PC-3 (cell line): ENCODE measurements around the gene MBD3. TPM values are rescaled to one million over a fixed set of nuclear protein-coding genes. Genes with fewer than 3 reads are reported as not detected.
A peak's percentile ranks its signal among the peaks of the same experiment; 100 is the strongest.

Experiments
- ATAC-seq: fragments of 200-7000 bp; cut with Tn5 transposase; 2 replicates; pipeline ENCODE4 v1.9.1; 2020; ENCODE audit warnings: mild to moderate bottlenecking, moderate library complexity
- BruUV-seq: library from RNA; stranded (reverse); fragments of 400-500 nt; replicated peaks from 2 replicates; lab custom pipeline; 2021; lab: Mats Ljungman, UMichigan
- CTCF ChIA-PET: fragments of 300-600 bp; sonication (Branson Sonifier 250); formaldehyde crosslinking; loops from one replicate; lab custom pipeline; 2022; ENCODE audit warnings: antibody characterized with exemption; lab: Charles Lee
- POLR2A ChIA-PET: fragments of 300-600 bp; sonication (Branson Sonifier 250); formaldehyde crosslinking; loops from one replicate; lab custom pipeline; 2022; ENCODE audit warnings: antibody characterized with exemption; ENCODE audit not compliant: unreplicated experiment; lab: Charles Lee
- DNase-seq: peaks from one replicate; pipeline ENCODE4 v3.0.0-alpha.2; 2015
- H2AFZ ChIP-seq: fragments of 300-600 bp; sonication (generic); 2 replicates; pipeline ENCODE4 v1.6.0; 2016; ENCODE audit warnings: antibody characterized with exemption, low read length
- H3F3A ChIP-seq: fragments of 300-600 bp; sonication (generic); one replicate; pipeline ENCODE4 v1.6.0; 2017; ENCODE audit warnings: antibody characterized with exemption, low read length, control low read depth, mild to moderate bottlenecking; ENCODE audit not compliant: unreplicated experiment
- H3K27ac ChIP-seq: fragments of 300-600 bp; sonication (generic); 2 replicates; pipeline ENCODE4 v1.5.1; 2016; ENCODE audit warnings: mild to moderate bottlenecking, low read length
- H3K27me3 ChIP-seq: fragments of 300-600 bp; sonication (generic); 2 replicates; pipeline ENCODE4 v1.6.1; 2016; ENCODE audit warnings: low read length, mixed read lengths
- H3K36me3 ChIP-seq: fragments of 300-600 bp; sonication (generic); 2 replicates; pipeline ENCODE4 v1.6.1; 2016; ENCODE audit warnings: low read depth, mixed run types, low read length, mixed read lengths
- H3K4me1 ChIP-seq: fragments of 300-600 bp; sonication (generic); 2 replicates; pipeline ENCODE4 v1.5.1; 2016; ENCODE audit warnings: low read length; ENCODE audit not compliant: insufficient read depth
- H3K4me2 ChIP-seq: fragments of 300-600 bp; sonication (generic); 2 replicates; pipeline ENCODE4 v1.6.0; 2016; ENCODE audit warnings: low read length
- H3K4me3 ChIP-seq: fragments of 300-600 bp; sonication (generic); 2 replicates; pipeline ENCODE4 v1.5.1; 2016; ENCODE audit warnings: mild to moderate bottlenecking, low read length, mixed read lengths
- H3K79me2 ChIP-seq: fragments of 300-600 bp; sonication (generic); 2 replicates; pipeline ENCODE4 v1.6.1; 2017; ENCODE audit warnings: low read length, mixed read lengths
- H3K9ac ChIP-seq: fragments of 300-600 bp; sonication (generic); 2 replicates; pipeline ENCODE4 v1.6.0; 2016; ENCODE audit warnings: mild to moderate bottlenecking, low read length
- H3K9me2 ChIP-seq: fragments of 300-600 bp; sonication (generic); replicated peaks from 2 replicates; pipeline ENCODE4 v1.6.1; 2016; ENCODE audit warnings: mixed run types, low read length, mixed read lengths
- H3K9me3 ChIP-seq: fragments of 300-600 bp; sonication (generic); 2 replicates; pipeline ENCODE4 v1.6.1; 2016; ENCODE audit warnings: low read length, mixed read lengths
- H4K20me1 ChIP-seq: fragments of 300-600 bp; sonication (generic); 2 replicates; pipeline ENCODE4 v1.6.1; 2016; ENCODE audit warnings: low read length, mixed read lengths
- EZH2 ChIP-seq: fragments of 300-600 bp; sonication (generic); IDR thresholded peaks from one replicate; pipeline ENCODE4 v1.6.1; 2017; ENCODE audit warnings: antibody characterized with exemption, mild to moderate bottlenecking, low read length; ENCODE audit not compliant: unreplicated experiment
- EZH2phosphoT487 ChIP-seq: fragments of 300-600 bp; sonication (generic); IDR thresholded peaks from 2 replicates; pipeline ENCODE4 v1.6.1; 2018; ENCODE audit warnings: mild to moderate bottlenecking, antibody characterized with exemption, low read length, borderline replicate concordance
- intact Hi-C: fragments of 100-400 bp; cut with micrococcal nuclease; formaldehyde crosslinking; loops from 2 replicates; pipeline ENCODE4 v1.9.0; 2023
- total RNA-seq: library from RNA; depleted of rRNA; stranded (reverse); fragments of >200 nt; gene quantifications from 2 replicates; pipeline ENCODE4 v1.2.3, GENCODE V29; 2014
- TF ChIP-seq, protein P1 (sequence below): fragments of 300-600 bp; sonication (generic); conservative IDR thresholded peaks from 2 replicates; pipeline ENCODE4 v1.5.1; 2017; ENCODE audit warnings: antibody characterized with exemption, low read depth, mild to moderate bottlenecking, low read length

The MBD3 gene
- total RNA-seq, 1 experiment from 2014 or later: 131 TPM

DNA sequence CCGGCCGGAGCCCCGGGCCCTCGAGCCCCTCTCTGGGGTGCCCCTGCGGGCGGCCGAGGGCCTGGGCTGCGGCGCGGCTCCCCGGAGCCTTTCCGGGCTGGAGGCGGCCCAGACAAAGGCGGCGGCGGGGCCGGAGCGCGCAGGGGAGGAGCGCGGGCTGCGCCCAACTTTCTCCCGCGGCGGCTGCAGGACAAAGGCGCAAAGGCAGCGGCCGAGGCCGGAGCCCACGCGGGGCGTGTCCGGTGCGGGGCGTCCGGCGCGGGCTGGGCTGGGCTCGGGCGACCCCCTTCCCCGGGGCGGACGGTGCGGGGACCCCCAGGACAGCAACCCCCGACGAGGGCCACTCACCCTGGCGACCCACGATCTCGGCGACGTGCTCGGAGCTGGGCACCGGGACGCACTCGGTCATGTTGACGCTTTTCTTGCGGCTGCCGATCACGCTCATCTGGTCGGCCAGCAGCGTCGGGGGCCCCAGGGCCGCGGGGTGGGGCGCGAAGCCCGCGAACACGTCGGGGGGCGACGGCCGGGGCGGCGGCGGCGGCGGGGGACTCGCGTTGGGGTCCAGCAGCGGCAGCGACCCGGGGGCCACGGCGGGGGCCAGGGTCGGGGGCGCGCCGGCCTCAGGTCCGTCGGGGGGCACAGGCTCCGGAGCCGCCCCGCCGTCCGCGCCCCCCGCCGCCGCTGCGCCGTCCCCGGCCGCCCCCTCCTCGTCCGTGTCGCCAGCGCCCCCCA is 25.4 kb downstream of the MBD3 start:
- H3K4me2 ChIP-seq: peak overlapping the region; percentile 92
- peak overlapping the region; percentile 51; the same call in 1 of the 2 replicates for H2AFZ ChIP-seq
- TF ChIP-seq EZH2 (no peak), EZH2phosphoT487 (no peak)
- TF ChIP-seq, protein P1, sequence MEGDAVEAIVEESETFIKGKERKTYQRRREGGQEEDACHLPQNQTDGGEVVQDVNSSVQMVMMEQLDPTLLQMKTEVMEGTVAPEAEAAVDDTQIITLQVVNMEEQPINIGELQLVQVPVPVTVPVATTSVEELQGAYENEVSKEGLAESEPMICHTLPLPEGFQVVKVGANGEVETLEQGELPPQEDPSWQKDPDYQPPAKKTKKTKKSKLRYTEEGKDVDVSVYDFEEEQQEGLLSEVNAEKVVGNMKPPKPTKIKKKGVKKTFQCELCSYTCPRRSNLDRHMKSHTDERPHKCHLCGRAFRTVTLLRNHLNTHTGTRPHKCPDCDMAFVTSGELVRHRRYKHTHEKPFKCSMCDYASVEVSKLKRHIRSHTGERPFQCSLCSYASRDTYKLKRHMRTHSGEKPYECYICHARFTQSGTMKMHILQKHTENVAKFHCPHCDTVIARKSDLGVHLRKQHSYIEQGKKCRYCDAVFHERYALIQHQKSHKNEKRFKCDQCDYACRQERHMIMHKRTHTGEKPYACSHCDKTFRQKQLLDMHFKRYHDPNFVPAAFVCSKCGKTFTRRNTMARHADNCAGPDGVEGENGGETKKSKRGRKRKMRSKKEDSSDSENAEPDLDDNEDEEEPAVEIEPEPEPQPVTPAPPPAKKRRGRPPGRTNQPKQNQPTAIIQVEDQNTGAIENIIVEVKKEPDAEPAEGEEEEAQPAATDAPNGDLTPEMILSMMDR: no peak
- no peaks in the 10 kb centered on the region; the same call in 1 of the 2 replicates for H3K4me1 ChIP-seq
- intact Hi-C loops: no loop called here
- peak overlapping the region; percentile 74 for H3K4me3 ChIP-seq
- no peaks in the 10 kb centered on the region for H4K20me1 ChIP-seq
- no peaks in the 10 kb centered on the region for H3K9me2 ChIP-seq
- H3K9ac ChIP-seq: peak overlapping the region; percentile 69; the same call in 1 of the 2 replicates
- ChIA-PET CTCF (no interaction called here), POLR2A (no interaction called here)
- H3K9me3 ChIP-seq: no peaks in the 10 kb centered on the region
- BruUV-seq: no TSS peak
- H3K27ac ChIP-seq: no peak overlapping the region
- H3K79me2 ChIP-seq: peaks cover 22% of the 10 kb centered on the region
- no peaks in the 10 kb centered on the region for H3K36me3 ChIP-seq
- ATAC-seq (peak; percentile 52), DNase-seq (no peak)
- no peaks in the 10 kb centered on the region for H3K27me3 ChIP-seq
- no peaks in the 10 kb centered on the region for H3F3A ChIP-seq

DNA sequence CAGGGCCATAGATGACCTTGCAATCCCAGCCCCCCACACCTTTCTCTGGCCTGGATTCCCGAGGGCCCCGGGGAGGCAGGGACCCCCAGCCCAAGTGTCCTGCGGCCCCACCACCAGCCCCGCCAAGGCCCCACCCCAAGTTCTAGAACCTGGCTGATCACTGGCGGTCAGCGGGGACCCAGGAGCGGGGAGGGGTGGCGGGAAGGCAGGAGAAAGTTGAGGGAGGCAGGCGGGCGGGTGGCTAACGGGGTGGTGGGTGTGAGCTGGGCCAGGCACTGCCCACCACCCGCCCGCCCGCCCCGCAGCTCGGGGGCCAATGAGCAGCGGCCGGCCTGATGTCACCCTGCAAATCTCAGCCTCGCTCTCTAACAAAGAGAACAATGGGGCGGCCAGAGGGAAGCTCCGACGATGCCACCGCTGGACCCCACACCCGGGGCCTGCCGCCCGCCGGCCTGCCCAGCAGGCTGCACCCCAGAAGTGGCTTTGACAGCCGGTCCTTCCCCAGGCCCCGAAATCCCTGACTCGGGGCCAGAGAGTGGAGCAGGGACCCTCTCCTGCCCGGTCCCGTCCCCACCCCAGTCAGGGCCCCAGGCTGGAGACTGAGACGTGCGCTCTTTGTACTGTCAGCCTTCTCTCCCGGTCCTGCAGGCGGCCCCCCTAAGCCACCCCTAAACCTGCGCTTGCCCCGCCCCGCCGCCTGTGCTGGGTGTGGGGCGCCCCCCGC is 26.1 kb downstream of the MBD3 start:
- Histone ChIP-seq H3K9me2 (no peaks in the 10 kb centered on the region), H2AFZ (peak overlapping the region; percentile 51; the same call in 1 of the 2 replicates), H3K4me1 (no peaks in the 10 kb centered on the region; the same call in 1 of the 2 replicates), H3K27me3 (no peaks in the 10 kb centered on the region), H3K4me3 (peak overlapping the region; percentile 74), H3K9me3 (no peaks in the 10 kb centered on the region), H3K36me3 (no peaks in the 10 kb centered on the region), H3K27ac (no peak overlapping the region), H3F3A (no peaks in the 10 kb centered on the region), H3K9ac (peak overlapping the region; percentile 69), H3K4me2 (peak overlapping the region; percentile 92), H3K79me2 (peaks cover 22% of the 10 kb centered on the region), H4K20me1 (no peaks in the 10 kb centered on the region)
- CTCF ChIA-PET: interaction anchor here (0.5 kb wide), 1 partner anchor 15 kb away, joined by 4 read pairs; no protein-coding TSS in a partner anchor
- no peak for TF ChIP-seq EZH2
- TF ChIP-seq, protein P1: no peak
- no peak for TF ChIP-seq EZH2phosphoT487
- intact Hi-C loops: no loop called here
- DNase-seq (peak; percentile 46), ATAC-seq (peak; percentile 82)
- POLR2A ChIA-PET: no interaction called here
- no TSS peak for BruUV-seq

DNA sequence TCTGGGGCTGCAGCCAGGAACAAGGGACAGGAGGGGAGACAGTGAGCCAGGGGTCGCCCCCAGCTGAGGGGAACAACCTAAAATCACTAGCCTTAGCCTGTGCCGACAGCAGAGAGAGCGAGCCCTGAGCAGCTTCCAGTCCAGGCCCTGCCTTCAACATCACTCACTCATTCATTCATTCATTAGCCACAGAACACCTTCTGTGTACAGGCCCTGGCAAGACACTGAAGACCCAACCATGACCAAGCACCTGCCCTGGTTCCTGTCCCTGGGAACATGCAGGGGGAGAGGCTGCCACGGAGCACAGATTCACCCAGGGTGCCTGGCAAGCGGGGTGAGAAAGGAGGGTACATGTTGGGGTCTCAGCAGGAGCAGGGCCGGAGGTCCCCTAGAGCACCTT is 29.4 kb downstream of the MBD3 start:
- Histone ChIP-seq H3K9me2 (no peaks in the 10 kb centered on the region), H3K9me3 (no peaks in the 10 kb centered on the region), H3K27me3 (no peaks in the 10 kb centered on the region), H3K79me2 (peaks cover 22% of the 10 kb centered on the region), H3K9ac (no peak overlapping the region), H3K27ac (no peak overlapping the region), H3K36me3 (no peaks in the 10 kb centered on the region), H3K4me1 (no peaks in the 10 kb centered on the region), H3F3A (no peaks in the 10 kb centered on the region), H3K4me3 (no peak overlapping the region), H2AFZ (no peak overlapping the region), H4K20me1 (no peaks in the 10 kb centered on the region; the same call in 1 of the 2 replicates), H3K4me2 (no peak overlapping the region)
- BruUV-seq: no TSS peak
- DNase-seq: no peak
- ATAC-seq: no peak
- TF ChIP-seq EZH2 (no peak), EZH2phosphoT487 (no peak)
- TF ChIP-seq, protein P1: no peak
- ChIA-PET POLR2A (no interaction called here), CTCF (no interaction called here)
- intact Hi-C loops: no loop called here
